Activated CD8-positive, alpha-beta memory T cell treated with anti-CD3 and anti-CD28 coated beads, Interleukin-2, amount 50 U/mL, for 1 hour (primary cell): ENCODE results near the gene SEMA3B.
"Not testable (repeated sequence)": the region's sequence is repeated elsewhere in the genome, so short reads cannot be mapped to it uniquely, and the experiment has no call there.

Source experiments
- DNase-seq: peaks from one replicate; pipeline ENCODE4 v3.0.0-alpha.2; 2020; ENCODE audit errors: extremely low read depth

SEMA3B gene

DNA sequence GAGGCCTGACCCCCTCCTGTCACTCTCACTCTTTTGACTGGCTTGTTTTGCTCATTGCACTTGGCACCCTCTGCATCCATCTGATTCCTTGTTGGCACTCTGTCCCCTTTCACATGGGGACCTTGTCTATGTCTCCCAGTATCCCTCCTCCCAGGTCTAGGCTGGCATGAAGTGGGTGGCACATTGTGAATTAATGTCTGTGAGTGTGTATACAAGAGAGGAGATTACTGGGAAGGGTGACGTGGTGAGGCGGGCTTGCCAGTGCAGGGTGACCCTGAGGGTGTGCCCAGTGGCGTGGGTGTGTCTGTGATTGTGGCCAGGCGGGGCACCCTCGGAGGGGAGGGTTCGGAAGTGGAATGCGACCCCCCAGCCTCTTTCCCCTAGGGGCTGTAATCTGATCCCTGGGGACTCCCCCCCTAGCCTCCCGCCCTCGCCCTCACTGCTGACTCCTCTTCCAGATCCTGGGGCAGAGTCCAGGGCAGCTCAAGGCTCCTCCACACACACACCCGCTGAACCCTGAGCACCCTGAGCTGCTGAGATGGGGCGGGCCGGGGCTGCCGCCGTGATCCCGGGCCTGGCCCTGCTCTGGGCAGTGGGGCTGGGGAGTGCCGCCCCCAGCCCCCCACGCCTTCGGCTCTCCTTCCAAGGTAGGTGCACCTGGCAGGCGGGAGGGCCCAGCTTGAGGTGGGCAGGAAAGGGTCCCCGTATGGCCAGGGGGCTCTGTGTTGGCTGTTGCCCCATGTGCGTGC lies at the start of gene SEMA3B:
Gene SEMA3B (plus strand): TSS at position 445 of the 749 bp plus-strand sequence. CDS start 94 bp downstream, at position 539.
- no peak for DNase-seq

GRCh38 chr3:50219285-50219684 lies 49.7 kb upstream of the SEMA3B start:
- no peak for DNase-seq

DNA sequence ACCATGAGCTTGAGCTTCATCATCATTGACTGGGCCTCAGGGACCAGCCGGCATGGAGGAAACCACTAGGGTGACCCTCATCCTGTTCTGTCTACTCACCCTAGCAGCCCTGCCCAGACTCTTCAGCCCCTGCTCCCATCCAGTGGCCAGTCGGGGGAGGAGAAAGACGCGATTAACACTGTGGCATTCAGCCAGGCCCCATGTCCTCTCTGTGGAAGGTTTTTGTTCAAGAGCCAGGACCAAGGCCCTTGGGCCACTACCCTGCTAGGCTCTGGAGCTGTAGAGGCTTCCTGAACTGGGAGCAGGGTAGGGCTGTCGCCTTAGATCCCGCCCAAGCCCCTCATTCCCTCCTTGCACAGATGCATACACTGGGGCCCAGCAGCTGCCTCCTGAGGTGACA lies 48.8 kb upstream of the SEMA3B start:
- no peak for DNase-seq

GRCh38 chr3:50221051-50221410 lies 47.9 kb upstream of the SEMA3B start:
- DNase-seq, result no peak

DNA sequence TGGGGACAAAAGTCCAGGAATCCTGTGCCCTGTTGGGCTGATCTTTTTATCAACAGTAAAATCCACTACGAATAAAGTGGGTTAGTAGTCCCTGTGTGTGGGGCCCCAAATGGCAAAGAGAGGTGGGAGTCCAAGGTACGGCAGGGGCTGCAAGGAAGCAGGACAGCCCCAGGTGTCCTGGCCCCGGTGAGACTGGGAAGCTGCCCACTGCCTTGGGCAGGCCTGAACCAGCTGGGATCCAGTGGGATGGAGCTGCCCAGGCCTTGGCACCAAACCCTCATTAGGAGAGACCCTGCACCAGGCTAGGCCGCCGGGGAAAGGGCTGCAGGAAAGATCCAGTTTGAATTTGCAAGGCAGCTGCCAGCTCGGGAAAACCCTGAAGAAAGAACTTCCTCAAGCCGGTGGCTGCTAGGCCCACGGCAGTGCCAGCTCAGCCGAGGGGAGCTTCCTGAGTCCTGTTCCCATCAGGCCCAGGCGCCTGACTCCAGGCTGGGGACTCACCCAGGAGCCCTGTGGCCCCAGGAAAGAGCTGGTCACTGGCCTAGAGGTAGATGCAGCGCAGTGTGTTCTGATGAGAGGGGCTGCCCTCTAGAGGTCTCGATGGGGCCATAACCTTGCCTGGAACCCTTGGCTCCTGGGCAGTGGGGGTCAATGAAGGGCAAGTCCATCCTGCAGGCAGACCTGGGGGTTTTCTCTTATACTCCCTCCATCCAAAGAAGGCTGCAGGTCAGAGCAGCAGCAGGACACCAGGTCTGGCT lies 47.4 kb upstream of the SEMA3B start:
- DNase-seq, result no peak

- DNase-seq, result no peak
These were observed 46.8 kb upstream of the SEMA3B start for GRCh38 chr3:50222169-50222528.

- no peak for DNase-seq
These were observed 44.3 kb upstream of the SEMA3B start for GRCh38 chr3:50224639-50225038.

DNA sequence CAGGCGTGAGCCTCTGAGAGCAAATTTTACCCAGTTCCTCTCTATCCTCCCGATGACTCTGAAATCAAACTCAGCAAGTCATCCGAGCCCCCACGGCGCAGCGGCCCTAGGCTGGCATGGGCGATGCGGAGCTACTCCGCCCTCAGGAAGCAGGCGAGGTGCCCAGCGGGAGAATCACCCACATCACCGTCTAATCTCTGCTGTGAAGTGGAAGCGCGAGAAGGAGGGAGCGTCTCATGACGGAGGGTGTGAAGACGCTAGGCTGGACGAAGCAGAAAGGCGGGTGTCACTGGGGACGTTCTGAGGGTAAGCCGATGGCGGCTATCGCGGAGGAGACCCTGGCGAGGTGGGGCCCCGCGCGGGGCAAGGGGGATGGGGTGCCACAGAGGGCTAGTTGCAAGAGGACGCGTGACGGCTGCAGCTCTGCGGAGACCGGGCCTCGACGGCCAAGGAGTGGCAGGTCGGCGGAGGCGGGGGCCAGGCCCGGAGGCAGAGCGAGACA lies 42.0 kb upstream of the SEMA3B start:
- DNase-seq, result no peak

DNA sequence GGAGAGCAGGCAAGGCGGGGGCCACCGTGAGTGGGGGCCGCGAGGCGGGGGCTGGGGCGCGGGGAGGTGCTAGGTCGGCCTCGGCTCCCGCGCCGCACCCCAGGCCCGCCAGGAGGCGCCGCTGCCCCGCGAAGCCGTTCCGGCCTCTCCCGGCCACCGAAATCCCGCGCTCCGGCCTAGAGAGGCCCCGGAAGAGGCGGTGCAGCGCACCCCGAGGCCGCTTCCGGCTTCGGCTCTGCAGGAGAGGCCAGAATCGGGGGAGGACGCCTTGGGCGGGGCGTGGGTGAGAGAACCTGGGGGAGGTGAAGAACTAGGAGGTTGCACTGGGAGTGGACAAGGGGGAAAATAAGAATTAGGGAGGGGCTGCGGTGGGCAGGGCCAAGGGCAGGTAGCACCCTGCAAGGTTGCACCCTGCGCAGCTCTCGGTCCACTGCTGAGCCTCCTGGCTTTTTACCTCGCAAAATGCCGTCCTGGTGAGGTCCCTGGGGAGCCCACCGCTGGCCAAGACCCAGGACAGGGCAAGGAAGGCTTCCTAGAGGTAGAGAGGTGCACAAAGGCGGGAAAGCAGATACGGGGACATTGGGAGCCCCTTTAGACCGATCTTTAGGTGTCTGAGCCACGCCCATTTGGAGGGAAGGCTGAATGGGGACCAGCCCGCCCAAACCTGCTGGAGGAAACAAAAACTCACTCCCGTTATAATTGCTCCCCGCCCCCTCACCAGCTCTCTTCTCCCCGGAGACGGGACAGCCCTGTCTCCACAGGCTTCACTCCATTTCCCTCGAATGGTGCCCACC lies 41.4 kb upstream of the SEMA3B start:
- peak; percentile 69 for DNase-seq

- DNase-seq, result not testable (repeated sequence)
These were observed 40.7 kb upstream of the SEMA3B start for GRCh38 chr3:50228184-50228763.

GRCh38 chr3:50229490-50229889 lies 39.5 kb upstream of the SEMA3B start:
- no peak for DNase-seq

DNA sequence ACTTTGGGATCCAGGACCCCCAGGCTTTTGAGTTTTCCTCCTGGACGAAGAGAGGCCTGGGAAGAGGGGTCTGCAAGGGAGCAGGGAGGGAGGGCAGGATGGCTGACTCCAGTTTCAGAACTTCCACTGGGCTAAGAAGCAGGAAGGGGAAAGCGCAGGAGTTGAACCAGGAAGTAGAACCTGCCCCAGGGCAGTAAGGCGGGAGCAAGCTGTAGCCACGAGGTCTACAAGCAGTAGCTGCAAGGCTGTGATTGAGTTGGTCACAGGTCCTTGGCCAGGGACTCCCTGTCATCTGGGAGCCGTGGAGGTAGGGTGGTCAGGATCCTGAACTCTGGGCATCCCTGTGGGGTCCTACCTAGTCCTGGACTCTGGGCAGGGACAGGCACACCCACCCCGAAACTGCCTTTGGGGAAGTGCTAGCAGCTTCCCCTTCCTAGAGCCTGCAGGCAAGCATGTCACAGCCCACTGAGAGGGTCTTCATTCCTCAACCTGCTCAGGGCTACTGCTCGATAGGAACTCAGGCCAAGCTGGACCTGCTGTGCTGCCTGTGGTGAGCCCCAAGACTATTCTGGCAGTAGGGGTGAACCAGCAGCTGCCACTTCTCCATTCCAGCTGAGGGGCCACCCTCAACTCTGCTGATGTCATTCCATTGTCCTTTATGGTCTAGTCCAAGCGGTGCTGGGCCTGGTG lies 38.7 kb upstream of the SEMA3B start:
- DNase-seq, result no peak

GRCh38 chr3:50230794-50231125 lies 38.2 kb upstream of the SEMA3B start:
- DNase-seq, result no peak

- no peak for DNase-seq
These were observed 37.4 kb upstream of the SEMA3B start for GRCh38 chr3:50231581-50231980.

DNA sequence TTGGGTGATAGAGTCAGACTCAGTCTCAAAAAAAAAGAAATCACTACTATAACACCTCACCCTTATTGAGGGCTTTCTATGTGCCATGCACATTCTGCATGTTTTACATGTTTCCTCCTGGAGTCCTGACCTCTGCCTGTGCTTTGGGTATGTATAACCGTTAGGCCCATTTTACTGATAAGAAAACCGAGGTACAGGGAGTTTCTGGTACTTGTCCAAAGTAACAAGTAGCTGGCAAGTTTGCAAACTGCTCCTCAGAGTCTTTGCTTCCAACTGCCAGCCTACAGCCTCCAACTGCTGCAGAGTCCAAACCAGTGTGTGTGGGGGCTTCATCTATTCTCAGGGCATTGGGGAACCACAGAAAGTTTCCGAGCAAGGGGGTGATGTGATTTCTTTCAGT lies 36.6 kb upstream of the SEMA3B start:
- no peak for DNase-seq

GRCh38 chr3:50233176-50233575 lies 35.8 kb upstream of the SEMA3B start:
- no peak for DNase-seq

GRCh38 chr3:50235716-50236483 lies 33.0 kb upstream of the SEMA3B start, which contains the start of gene GNAI2:
Gene GNAI2, plus strand, starts transcription at chr3:50236204. Its CDS starts 132 bp downstream, at chr3:50236336.
- peak; percentile 96 for DNase-seq

- DNase-seq, result no peak
These were observed 32.3 kb upstream of the SEMA3B start for GRCh38 chr3:50236484-50237132.

DNA sequence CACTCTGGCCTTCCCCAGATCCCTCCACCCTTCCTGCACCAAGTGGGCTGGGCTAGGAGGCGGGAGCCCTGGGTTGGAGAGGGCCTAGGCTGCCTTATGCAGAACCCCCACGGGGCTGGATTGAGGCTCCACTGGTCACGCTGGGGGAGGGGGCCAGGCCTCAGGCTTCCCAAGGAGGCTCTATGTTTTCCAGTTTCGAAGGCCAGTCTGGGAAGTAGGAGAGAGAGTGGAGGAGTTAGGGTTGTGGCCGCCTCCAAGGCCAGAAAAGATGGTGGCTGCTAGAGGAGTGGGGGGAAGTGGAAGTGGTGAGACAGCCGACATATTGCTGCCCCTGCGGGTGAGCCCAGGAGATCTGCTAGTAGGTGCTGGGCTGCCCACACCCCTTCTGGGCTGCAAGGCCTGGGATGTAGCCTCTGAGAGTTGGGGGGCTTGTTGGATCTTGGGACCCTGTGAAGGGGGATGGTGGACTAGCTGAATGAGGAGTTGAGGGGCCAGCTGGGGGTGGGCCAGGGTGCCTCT lies 31.8 kb upstream of the SEMA3B start:
- no peak for DNase-seq
